K562 (cell line): ENCODE results near the gene ADRA1B. TPM values are rescaled to one million over a fixed set of nuclear protein-coding genes. Genes with fewer than 3 reads are reported as not detected.

Source experiments
- ELF1 ChIP-seq: fragments of 200-800 bp; sonication (Bioruptor generic); IDR thresholded peaks from 2 replicates; pipeline ENCODE4 v1.6.1; 2016; ENCODE audit warnings: missing genetic modification characterization, missing compliant biosample characterization
- ETV1 ChIP-seq: fragments of 450-650 bp; conservative IDR thresholded peaks from 2 replicates; pipeline ENCODE4 v1.6.1; 2016; ENCODE audit warnings: missing genetic modification characterization, control low read depth, low read depth, missing compliant biosample characterization
- MCM2 ChIP-seq: fragments of 450-650 bp; IDR thresholded peaks from 2 replicates; pipeline ENCODE4 v1.6.1; 2017; ENCODE audit warnings: low read depth, mild to moderate bottlenecking
- NUFIP1 ChIP-seq: fragments of 450-650 bp; IDR thresholded peaks from 2 replicates; pipeline ENCODE4 v1.6.1; 2018; ENCODE audit not compliant: partially characterized antibody
- POLR2AphosphoS5 ChIP-seq: IDR thresholded peaks from 2 replicates; pipeline ENCODE4 v1.6.1; 2011; ENCODE audit warnings: mild to moderate bottlenecking, low read depth, low read length, moderate library complexity; ENCODE audit not compliant: control insufficient read depth, insufficient read depth
- SLC30A9 ChIP-seq: fragments of 250-450 bp; sonication (Bioruptor Pico); IDR thresholded peaks from 2 replicates; pipeline ENCODE4 v1.8.0; 2022; ENCODE audit warnings: mild to moderate bottlenecking, moderate library complexity
- ZNF184 ChIP-seq: sonication (generic); formaldehyde crosslinking; IDR thresholded peaks from 2 replicates; pipeline ENCODE4 v1.5.0; 2020; ENCODE audit warnings: missing genetic modification reagents
- polyA plus RNA-seq, 8 experiments: library from polyadenylated mRNA; depleted of rRNA in 4 of 8; stranded (reverse) in 5 of 8; unstranded in 3 of 8; fragments of >200 nt; fragmentation: Nextera tagmentation in 2 of 8; fragmentation: Illumina TruSeq in 1 of 8; extraction: Ambion mirVana in 2 of 8; extraction: Trizol in 1 of 8; gene quantifications; 2 replicates each; pipeline versions ENCODE4 v1.2.1 to v1.2.3, GENCODE V29; 2011 to 2014; ENCODE audit warnings: inconsistent platforms in 1 of 8, missing spikeins in 1 of 8
- total RNA-seq, 7 experiments: library from RNA; depleted of rRNA in 6 of 7; stranded (reverse); fragments of >200 nt in 6 of 7; fragmentation: Illumina TruSeq in 2 of 7; extraction: Trizol in 2 of 7; gene quantifications; 2 replicates each; pipeline versions ENCODE4 v1.2.1 to v1.2.3, GENCODE V29; 2011 to 2021; ENCODE audit warnings: low replicate concordance in 1 of 7
- TF ChIP-seq, protein P1 (sequence below), 2 experiments: fragments of 250-450 bp in 1 of 2; fragments of 450-650 bp in 1 of 2; sonication (Bioruptor Pico) in 1 of 2; IDR thresholded peaks; 2 replicates each; pipeline versions ENCODE4 v1.6.1 to v1.8.0; 2016 to 2021; ENCODE audit warnings: mild to moderate bottlenecking in 2 of 2, moderate library complexity in 2 of 2, missing compliant biosample characterization in 1 of 2, missing genetic modification characterization in 1 of 2
- TF ChIP-seq, protein P2 (sequence below): sonication (generic); formaldehyde crosslinking; IDR thresholded peaks from 2 replicates; pipeline ENCODE4 v1.9.0; 2022; ENCODE audit warnings: mild to moderate bottlenecking, missing genetic modification reagents
- TF ChIP-seq, protein P3 (sequence below): fragments of 450-650 bp; formaldehyde crosslinking; IDR thresholded peaks from 2 replicates; pipeline ENCODE4 v1.4.0; 2022; ENCODE audit warnings: mild to moderate bottlenecking, moderate library complexity
- TF ChIP-seq, protein P4 (sequence below): fragments of 450-650 bp; IDR thresholded peaks from 2 replicates; pipeline ENCODE4 v1.6.1; 2016; ENCODE audit warnings: mild to moderate bottlenecking, moderate library complexity

The ADRA1B gene
- total and polyA plus RNA-seq, 9 of the 15 experiments (the other 6 are each of a cell fraction or from before 2014, with no cell fraction given): not detected

- TF ChIP-seq, protein P1, sequence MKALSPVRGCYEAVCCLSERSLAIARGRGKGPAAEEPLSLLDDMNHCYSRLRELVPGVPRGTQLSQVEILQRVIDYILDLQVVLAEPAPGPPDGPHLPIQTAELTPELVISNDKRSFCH (CRISPR knock-in tag; IDR thresholded peaks at IDR 0.05): no peak
- TF ChIP-seq, protein P1 (tag; IDR thresholded peaks at IDR 0.05): peak; percentile 87; the same call in 1 of the 2 replicates
- peak; percentile 91 for TF ChIP-seq ELF1
- peak; percentile 88 for TF ChIP-seq ETV1 (tag)
- TF ChIP-seq, protein P2, sequence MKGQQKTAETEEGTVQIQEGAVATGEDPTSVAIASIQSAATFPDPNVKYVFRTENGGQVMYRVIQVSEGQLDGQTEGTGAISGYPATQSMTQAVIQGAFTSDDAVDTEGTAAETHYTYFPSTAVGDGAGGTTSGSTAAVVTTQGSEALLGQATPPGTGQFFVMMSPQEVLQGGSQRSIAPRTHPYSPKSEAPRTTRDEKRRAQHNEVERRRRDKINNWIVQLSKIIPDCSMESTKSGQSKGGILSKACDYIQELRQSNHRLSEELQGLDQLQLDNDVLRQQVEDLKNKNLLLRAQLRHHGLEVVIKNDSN: peak; percentile 62
- peak; percentile 96 for TF ChIP-seq POLR2AphosphoS5
- no peak for TF ChIP-seq SLC30A9 (CRISPR knock-in tag)
- no peak for TF ChIP-seq MCM2
- TF ChIP-seq, protein P3, sequence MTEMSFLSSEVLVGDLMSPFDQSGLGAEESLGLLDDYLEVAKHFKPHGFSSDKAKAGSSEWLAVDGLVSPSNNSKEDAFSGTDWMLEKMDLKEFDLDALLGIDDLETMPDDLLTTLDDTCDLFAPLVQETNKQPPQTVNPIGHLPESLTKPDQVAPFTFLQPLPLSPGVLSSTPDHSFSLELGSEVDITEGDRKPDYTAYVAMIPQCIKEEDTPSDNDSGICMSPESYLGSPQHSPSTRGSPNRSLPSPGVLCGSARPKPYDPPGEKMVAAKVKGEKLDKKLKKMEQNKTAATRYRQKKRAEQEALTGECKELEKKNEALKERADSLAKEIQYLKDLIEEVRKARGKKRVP (CRISPR knock-in tag): no peak
- TF ChIP-seq, protein P4, sequence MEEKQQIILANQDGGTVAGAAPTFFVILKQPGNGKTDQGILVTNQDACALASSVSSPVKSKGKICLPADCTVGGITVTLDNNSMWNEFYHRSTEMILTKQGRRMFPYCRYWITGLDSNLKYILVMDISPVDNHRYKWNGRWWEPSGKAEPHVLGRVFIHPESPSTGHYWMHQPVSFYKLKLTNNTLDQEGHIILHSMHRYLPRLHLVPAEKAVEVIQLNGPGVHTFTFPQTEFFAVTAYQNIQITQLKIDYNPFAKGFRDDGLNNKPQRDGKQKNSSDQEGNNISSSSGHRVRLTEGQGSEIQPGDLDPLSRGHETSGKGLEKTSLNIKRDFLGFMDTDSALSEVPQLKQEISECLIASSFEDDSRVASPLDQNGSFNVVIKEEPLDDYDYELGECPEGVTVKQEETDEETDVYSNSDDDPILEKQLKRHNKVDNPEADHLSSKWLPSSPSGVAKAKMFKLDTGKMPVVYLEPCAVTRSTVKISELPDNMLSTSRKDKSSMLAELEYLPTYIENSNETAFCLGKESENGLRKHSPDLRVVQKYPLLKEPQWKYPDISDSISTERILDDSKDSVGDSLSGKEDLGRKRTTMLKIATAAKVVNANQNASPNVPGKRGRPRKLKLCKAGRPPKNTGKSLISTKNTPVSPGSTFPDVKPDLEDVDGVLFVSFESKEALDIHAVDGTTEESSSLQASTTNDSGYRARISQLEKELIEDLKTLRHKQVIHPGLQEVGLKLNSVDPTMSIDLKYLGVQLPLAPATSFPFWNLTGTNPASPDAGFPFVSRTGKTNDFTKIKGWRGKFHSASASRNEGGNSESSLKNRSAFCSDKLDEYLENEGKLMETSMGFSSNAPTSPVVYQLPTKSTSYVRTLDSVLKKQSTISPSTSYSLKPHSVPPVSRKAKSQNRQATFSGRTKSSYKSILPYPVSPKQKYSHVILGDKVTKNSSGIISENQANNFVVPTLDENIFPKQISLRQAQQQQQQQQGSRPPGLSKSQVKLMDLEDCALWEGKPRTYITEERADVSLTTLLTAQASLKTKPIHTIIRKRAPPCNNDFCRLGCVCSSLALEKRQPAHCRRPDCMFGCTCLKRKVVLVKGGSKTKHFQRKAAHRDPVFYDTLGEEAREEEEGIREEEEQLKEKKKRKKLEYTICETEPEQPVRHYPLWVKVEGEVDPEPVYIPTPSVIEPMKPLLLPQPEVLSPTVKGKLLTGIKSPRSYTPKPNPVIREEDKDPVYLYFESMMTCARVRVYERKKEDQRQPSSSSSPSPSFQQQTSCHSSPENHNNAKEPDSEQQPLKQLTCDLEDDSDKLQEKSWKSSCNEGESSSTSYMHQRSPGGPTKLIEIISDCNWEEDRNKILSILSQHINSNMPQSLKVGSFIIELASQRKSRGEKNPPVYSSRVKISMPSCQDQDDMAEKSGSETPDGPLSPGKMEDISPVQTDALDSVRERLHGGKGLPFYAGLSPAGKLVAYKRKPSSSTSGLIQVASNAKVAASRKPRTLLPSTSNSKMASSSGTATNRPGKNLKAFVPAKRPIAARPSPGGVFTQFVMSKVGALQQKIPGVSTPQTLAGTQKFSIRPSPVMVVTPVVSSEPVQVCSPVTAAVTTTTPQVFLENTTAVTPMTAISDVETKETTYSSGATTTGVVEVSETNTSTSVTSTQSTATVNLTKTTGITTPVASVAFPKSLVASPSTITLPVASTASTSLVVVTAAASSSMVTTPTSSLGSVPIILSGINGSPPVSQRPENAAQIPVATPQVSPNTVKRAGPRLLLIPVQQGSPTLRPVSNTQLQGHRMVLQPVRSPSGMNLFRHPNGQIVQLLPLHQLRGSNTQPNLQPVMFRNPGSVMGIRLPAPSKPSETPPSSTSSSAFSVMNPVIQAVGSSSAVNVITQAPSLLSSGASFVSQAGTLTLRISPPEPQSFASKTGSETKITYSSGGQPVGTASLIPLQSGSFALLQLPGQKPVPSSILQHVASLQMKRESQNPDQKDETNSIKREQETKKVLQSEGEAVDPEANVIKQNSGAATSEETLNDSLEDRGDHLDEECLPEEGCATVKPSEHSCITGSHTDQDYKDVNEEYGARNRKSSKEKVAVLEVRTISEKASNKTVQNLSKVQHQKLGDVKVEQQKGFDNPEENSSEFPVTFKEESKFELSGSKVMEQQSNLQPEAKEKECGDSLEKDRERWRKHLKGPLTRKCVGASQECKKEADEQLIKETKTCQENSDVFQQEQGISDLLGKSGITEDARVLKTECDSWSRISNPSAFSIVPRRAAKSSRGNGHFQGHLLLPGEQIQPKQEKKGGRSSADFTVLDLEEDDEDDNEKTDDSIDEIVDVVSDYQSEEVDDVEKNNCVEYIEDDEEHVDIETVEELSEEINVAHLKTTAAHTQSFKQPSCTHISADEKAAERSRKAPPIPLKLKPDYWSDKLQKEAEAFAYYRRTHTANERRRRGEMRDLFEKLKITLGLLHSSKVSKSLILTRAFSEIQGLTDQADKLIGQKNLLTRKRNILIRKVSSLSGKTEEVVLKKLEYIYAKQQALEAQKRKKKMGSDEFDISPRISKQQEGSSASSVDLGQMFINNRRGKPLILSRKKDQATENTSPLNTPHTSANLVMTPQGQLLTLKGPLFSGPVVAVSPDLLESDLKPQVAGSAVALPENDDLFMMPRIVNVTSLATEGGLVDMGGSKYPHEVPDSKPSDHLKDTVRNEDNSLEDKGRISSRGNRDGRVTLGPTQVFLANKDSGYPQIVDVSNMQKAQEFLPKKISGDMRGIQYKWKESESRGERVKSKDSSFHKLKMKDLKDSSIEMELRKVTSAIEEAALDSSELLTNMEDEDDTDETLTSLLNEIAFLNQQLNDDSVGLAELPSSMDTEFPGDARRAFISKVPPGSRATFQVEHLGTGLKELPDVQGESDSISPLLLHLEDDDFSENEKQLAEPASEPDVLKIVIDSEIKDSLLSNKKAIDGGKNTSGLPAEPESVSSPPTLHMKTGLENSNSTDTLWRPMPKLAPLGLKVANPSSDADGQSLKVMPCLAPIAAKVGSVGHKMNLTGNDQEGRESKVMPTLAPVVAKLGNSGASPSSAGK: peak; percentile 81
- no peak for TF ChIP-seq ZNF184 (CRISPR knock-in tag)
- TF ChIP-seq NUFIP1: no peak
Measured at GRCh38 chr5:160008877-160009590, 92.8 kb downstream of the ADRA1B start, which contains the start of gene TTC1 (continued).
